NCI-H1105 (cell line): ENCODE data around the gene UBE2E2.

Experiments used
- DNase-seq: peaks from one replicate; lab custom pipeline; 2025; lab: John Stamatoyannopoulos, UW

UBE2E2 gene

GRCh38 chr3:23440416-23441294, 237.5 kb downstream of the UBE2E2 start:
- no peak for DNase-seq

GRCh38 chr3:23442598-23443383, 239.7 kb downstream of the UBE2E2 start:
- DNase-seq: no peak

- DNase-seq: no peak
Observed at GRCh38 chr3:23444386-23444785, 241.3 kb downstream of the UBE2E2 start.

- no peak for DNase-seq
Observed at GRCh38 chr3:23446301-23446700, 243.2 kb downstream of the UBE2E2 start.

GRCh38 chr3:23448998-23449537, 245.9 kb downstream of the UBE2E2 start:
- no peak for DNase-seq

GRCh38 chr3:23450051-23450450, 246.9 kb downstream of the UBE2E2 start:
- no peak for DNase-seq

- no peak for DNase-seq
Observed at GRCh38 chr3:23450806-23451205, 247.7 kb downstream of the UBE2E2 start.

- DNase-seq: no peak
Observed at GRCh38 chr3:23452408-23452807, 249.3 kb downstream of the UBE2E2 start.

GRCh38 chr3:23455084-23455483, 252.0 kb downstream of the UBE2E2 start:
- DNase-seq: no peak

- DNase-seq: no peak
Observed at GRCh38 chr3:23455775-23456174, 252.6 kb downstream of the UBE2E2 start.

GRCh38 chr3:23457697-23458096, 254.6 kb downstream of the UBE2E2 start:
- no peak for DNase-seq

GRCh38 chr3:23459465-23459864, 256.3 kb downstream of the UBE2E2 start:
- no peak for DNase-seq

- DNase-seq: no peak
Observed at GRCh38 chr3:23459889-23460546, 256.9 kb downstream of the UBE2E2 start.

GRCh38 chr3:23461069-23461468, 257.9 kb downstream of the UBE2E2 start:
- no peak for DNase-seq

- DNase-seq: no peak
Observed at GRCh38 chr3:23463791-23464190, 260.7 kb downstream of the UBE2E2 start.

GRCh38 chr3:23465569-23465968, 262.4 kb downstream of the UBE2E2 start:
- no peak for DNase-seq

- DNase-seq: no peak
Observed at GRCh38 chr3:23468203-23468602, 265.1 kb downstream of the UBE2E2 start.

GRCh38 chr3:23474580-23475357, 271.6 kb downstream of the UBE2E2 start:
- no peak for DNase-seq

GRCh38 chr3:23475446-23475845, 272.3 kb downstream of the UBE2E2 start:
- no peak for DNase-seq

GRCh38 chr3:23479026-23479425, 275.9 kb downstream of the UBE2E2 start:
- DNase-seq: no peak

GRCh38 chr3:23479615-23480328, 276.6 kb downstream of the UBE2E2 start:
- no peak for DNase-seq
